ENCODE measurements around the gene HSD3B7. TPM values are rescaled to one million over a fixed set of nuclear protein-coding genes. Genes with fewer than 3 reads are reported as not detected.
"Not testable (repeated sequence)": the region's sequence is repeated elsewhere in the genome, so short reads cannot be mapped to it uniquely, and the experiment has no call there.

The HSD3B7 gene
- total RNA-seq, 3 donors from 2014 or later = 1.2 to 2.0 (median 1.3) TPM

DNA sequence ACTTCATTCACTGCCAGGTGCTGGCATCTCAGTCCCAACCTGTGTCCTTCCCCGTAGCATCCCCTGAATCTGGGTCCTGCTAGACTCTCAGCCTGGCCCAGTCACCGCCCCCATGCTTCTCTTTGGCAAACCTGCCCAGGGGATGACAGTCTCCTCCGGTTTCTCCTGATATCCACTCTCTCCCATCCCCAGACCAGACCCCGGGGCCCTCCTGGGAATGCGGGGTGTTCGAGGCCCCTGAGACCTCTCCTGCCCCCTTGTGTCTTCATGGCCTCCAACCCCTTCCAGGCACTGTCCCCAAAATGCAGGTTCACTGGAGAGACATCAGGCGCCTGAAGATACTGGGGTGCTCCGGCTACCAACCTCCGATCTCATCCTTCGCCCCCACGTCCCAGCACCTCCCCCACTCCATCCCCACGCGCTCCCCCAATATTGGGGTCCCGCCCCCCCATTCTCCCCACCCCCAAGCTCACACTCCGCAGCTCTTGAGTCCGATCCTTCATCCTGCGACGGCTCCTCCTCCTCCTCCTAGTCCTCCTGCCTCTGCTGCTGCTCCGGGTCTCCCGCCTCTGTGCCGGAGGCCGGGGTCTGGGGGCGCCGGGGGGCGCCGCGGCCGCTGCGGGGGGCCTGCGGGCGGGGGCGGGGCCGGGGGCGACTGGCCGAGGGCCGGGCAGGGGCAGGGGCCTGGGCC is 25.0 kb downstream of the HSD3B7 start:
- Mint-ChIP-seq H3K4me1 (ENCODE audit: low read depth) (peaks cover 14% of the 10 kb centered on the region), H3K4me3 (peak overlapping the region; percentile 73), H3K9me3 (no peaks in the 10 kb centered on the region), H3K36me3 (ENCODE audit: insufficient read depth) (no peaks in the 10 kb centered on the region), H3K27me3 (ENCODE audit: low read depth) (peaks cover 31% of the 10 kb centered on the region)
- ATAC-seq (peak in 1 of 2 donors; percentile 41), DNase-seq (no peak)

- Mint-ChIP-seq H3K4me3 (peak within 1 kb of the TSS; percentile 73), H3K4me1 (ENCODE audit: low read depth) (peaks cover 14% of the 10 kb centered on the region), H3K9me3 (no peaks in the 10 kb centered on the region), H3K36me3 (ENCODE audit: insufficient read depth) (no peaks in the 10 kb centered on the region), H3K27me3 (ENCODE audit: low read depth) (peaks cover 38% of the 10 kb centered on the region)
- peak; percentile 51 for DNase-seq
- ATAC-seq = peak; percentile 59 to 74
Measured at GRCh38 chr16:31010585-31011325, 25.7 kb downstream of the HSD3B7 start, which contains the start of gene STX1B. STX1B (minus strand) TSS chr16:31010638; CDS start chr16:31010396, 242 bp downstream.

DNA sequence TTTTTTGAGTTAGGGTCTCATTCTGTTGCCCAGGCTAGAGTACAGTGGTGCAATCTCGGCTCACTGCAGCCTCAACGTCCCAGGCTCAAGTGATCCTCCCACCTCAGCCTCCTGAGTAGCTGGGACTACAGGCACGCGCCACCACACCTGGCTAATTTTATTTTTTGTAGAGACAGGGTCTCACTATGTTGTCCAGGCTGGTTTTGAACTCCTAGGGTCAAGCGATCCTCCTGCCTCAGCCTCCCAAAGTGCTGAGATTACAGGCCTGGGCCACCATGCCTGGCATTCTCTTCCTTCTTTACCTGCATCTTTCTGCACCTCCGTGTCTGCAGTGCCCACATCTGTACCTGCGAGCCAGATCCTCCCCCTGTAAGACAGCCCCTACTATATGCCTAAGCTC is 26.8 kb downstream of the HSD3B7 start:
- Mint-ChIP-seq H3K4me3 (peak overlapping the region; percentile 39), H3K4me1 (ENCODE audit: low read depth) (peaks cover 14% of the 10 kb centered on the region), H3K27me3 (ENCODE audit: low read depth) (peaks cover 38% of the 10 kb centered on the region)
- ATAC-seq; DNase-seq; H3K9me3 Mint-ChIP-seq; H3K36me3 Mint-ChIP-seq (ENCODE audit: insufficient read depth): not testable (repeated sequence)

GRCh38 chr16:31013292-31013691 is 28.3 kb downstream of the HSD3B7 start:
- Mint-ChIP-seq H3K4me1 (ENCODE audit: low read depth) (peaks cover 14% of the 10 kb centered on the region), H3K27me3 (ENCODE audit: low read depth) (peaks cover 40% of the 10 kb centered on the region)
- H3K9me3 Mint-ChIP-seq; ATAC-seq; H3K36me3 Mint-ChIP-seq (ENCODE audit: insufficient read depth); H3K4me3 Mint-ChIP-seq; DNase-seq: not testable (repeated sequence)

DNA sequence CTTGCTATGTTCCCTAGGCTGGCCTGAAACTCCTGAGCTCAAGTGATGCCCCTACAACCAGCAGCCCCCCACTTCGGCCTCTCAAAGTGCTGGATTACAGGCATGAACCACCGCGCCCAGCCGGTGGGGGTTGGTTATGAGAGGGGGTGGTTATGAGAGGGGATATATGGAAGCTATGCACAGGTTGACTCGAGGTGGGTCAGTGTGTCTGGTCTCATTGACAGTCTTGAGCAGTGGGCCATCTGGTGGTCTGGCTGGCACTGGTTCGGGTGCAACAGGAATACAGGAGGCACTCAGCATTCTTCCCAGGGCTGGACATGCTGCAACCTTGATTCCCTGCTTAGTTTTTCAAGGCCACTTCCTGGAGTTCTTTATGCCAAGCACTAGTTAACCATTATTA is 31.0 kb downstream of the HSD3B7 start:
- Mint-ChIP-seq H3K4me3 (no peak overlapping the region), H3K4me1 (ENCODE audit: low read depth) (peaks cover 7% of the 10 kb centered on the region), H3K36me3 (ENCODE audit: insufficient read depth) (no peaks in the 10 kb centered on the region), H3K9me3 (no peaks in the 10 kb centered on the region), H3K27me3 (ENCODE audit: low read depth) (peaks cover 34% of the 10 kb centered on the region)
- ATAC-seq = no peak
- DNase-seq = no peak

- not testable (repeated sequence) for ATAC-seq; H3K4me3 Mint-ChIP-seq; DNase-seq; H3K9me3 Mint-ChIP-seq; H3K36me3 Mint-ChIP-seq (ENCODE audit: insufficient read depth); H3K4me1 Mint-ChIP-seq (ENCODE audit: low read depth)
- peaks cover 21% of the 10 kb centered on the region for H3K27me3 Mint-ChIP-seq (ENCODE audit: low read depth)
Measured at GRCh38 chr16:31017756-31018155, 32.7 kb downstream of the HSD3B7 start.

- Mint-ChIP-seq H3K4me1 (ENCODE audit: low read depth) (no peaks in the 10 kb centered on the region), H3K4me3 (no peak overlapping the region), H3K36me3 (ENCODE audit: insufficient read depth) (no peaks in the 10 kb centered on the region), H3K9me3 (no peaks in the 10 kb centered on the region), H3K27me3 (ENCODE audit: low read depth) (peaks cover 6% of the 10 kb centered on the region)
- no peak for DNase-seq
- no peak for ATAC-seq
Measured at GRCh38 chr16:31020536-31020935, 35.5 kb downstream of the HSD3B7 start.

- Mint-ChIP-seq H3K4me1 (ENCODE audit: low read depth) (no peaks in the 10 kb centered on the region), H3K27me3 (ENCODE audit: low read depth) (peaks cover 3% of the 10 kb centered on the region), H3K9me3 (no peaks in the 10 kb centered on the region), H3K36me3 (ENCODE audit: insufficient read depth) (no peaks in the 10 kb centered on the region), H3K4me3 (no peak overlapping the region)
- DNase-seq (no peak), ATAC-seq (no peak)
Measured at GRCh38 chr16:31022544-31023251, 37.7 kb downstream of the HSD3B7 start.

GRCh38 chr16:31023252-31023602 is 38.2 kb downstream of the HSD3B7 start:
- H3K36me3 Mint-ChIP-seq (ENCODE audit: insufficient read depth) = no peaks in the 10 kb centered on the region
- no peak overlapping the region for H3K4me3 Mint-ChIP-seq
- peaks cover 2% of the 10 kb centered on the region for H3K27me3 Mint-ChIP-seq (ENCODE audit: low read depth)
- no peak for DNase-seq
- H3K9me3 Mint-ChIP-seq = no peaks in the 10 kb centered on the region
- ATAC-seq = no peak
- H3K4me1 Mint-ChIP-seq (ENCODE audit: low read depth) = no peaks in the 10 kb centered on the region

DNA sequence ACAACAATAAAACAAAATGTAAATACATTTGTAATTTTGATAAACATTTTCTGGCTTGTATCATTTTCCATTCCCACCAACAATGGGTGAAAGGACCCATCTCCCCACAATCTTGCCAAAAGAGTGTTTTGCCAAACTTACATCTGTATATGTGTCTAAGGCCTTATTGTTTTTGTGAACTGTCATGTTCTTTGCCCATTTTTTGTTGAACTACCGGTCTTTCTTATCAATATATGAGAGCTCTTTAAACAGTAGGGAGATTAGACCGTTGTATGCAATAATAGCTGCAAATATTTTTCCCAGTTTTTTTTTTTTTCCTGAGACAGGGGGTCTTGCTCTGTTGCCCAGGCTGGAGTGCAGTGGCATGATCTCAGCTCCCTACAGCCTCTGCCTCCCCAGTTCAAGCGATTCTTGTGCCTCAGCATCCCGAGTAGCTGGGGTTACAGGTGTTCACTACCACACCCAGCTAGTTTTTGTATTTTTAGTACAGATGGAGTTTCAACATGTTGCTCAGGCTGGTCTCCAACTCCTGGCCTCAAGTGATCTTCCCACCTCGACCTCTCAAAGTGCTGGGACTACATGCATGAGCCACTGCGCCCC is 38.7 kb downstream of the HSD3B7 start:
- no peaks in the 10 kb centered on the region for H3K36me3 Mint-ChIP-seq (ENCODE audit: insufficient read depth)
- H3K4me3 Mint-ChIP-seq = no peak overlapping the region
- no peaks in the 10 kb centered on the region for H3K4me1 Mint-ChIP-seq (ENCODE audit: low read depth)
- DNase-seq = no peak
- no peaks in the 10 kb centered on the region for H3K27me3 Mint-ChIP-seq (ENCODE audit: low read depth)
- H3K9me3 Mint-ChIP-seq = no peaks in the 10 kb centered on the region
- no peak for ATAC-seq

DNA sequence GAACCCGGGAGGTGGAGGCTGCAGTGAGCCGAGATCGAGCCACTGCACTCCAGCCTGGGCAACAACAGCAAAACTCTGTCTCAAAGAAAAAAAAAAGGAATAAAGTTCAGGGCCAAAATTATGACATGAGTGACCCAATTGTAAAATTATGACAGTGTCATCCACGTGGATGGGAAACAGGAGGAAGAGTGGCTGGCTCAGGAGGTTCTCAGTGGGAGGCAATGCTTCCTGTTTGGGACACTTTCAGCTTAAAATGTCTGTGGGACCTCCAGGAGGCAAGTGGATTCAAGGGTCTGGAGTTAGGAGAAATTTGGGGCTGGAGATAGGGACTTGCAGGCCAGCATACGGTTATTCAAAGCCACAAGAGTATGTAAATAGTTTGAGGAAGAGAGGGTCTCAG is 40.3 kb downstream of the HSD3B7 start:
- DNase-seq (no peak), ATAC-seq (no peak)
- Mint-ChIP-seq H3K4me3 (no peak overlapping the region), H3K4me1 (ENCODE audit: low read depth) (no peaks in the 10 kb centered on the region), H3K9me3 (no peaks in the 10 kb centered on the region), H3K36me3 (ENCODE audit: insufficient read depth) (no peaks in the 10 kb centered on the region), H3K27me3 (ENCODE audit: low read depth) (no peaks in the 10 kb centered on the region)

GRCh38 chr16:31029272-31029671 is 44.3 kb downstream of the HSD3B7 start:
- Mint-ChIP-seq H3K27me3 (ENCODE audit: low read depth) (no peaks in the 10 kb centered on the region), H3K36me3 (ENCODE audit: insufficient read depth) (peaks cover 1% of the 10 kb centered on the region), H3K9me3 (no peaks in the 10 kb centered on the region), H3K4me1 (ENCODE audit: low read depth) (peaks cover 10% of the 10 kb centered on the region), H3K4me3 (no peak overlapping the region)
- ATAC-seq = no peak
- no peak for DNase-seq

DNA sequence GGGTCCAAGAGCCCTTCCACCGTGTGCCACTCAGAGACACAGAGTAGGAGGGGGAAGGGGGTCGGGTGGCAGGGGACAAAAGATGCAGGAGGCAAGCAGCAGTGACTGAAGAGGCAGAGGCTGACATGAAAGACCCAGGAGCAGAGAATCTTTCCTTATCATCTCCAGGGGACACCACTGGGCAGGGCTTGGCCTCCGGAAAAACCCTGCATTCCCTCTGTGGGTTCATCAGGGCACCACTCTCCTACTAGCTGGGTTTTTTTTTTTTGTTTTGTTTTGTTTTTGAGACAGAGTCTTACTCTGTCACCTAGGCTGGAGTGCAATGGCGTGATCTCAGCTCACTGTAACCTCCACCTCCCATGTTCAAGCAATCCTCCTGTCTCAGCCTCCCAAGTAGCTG is 46.3 kb downstream of the HSD3B7 start:
- Mint-ChIP-seq H3K36me3 (ENCODE audit: insufficient read depth) (peaks cover 5% of the 10 kb centered on the region), H3K27me3 (ENCODE audit: low read depth) (no peaks in the 10 kb centered on the region), H3K9me3 (no peaks in the 10 kb centered on the region), H3K4me1 (ENCODE audit: low read depth) (peaks cover 21% of the 10 kb centered on the region), H3K4me3 (no peak overlapping the region)
- ATAC-seq = no peak
- DNase-seq = no peak
